Myocyte (in vitro differentiated cells): ENCODE data around the gene TMPRSS2. TPM values are rescaled to one million over a fixed set of nuclear protein-coding genes. Genes with fewer than 3 reads are reported as not detected.

ENCODE experiments used
- DNase-seq: peaks from one replicate; pipeline ENCODE4 v3.0.0-alpha.2; 2012; ENCODE audit warnings: low read depth
- polyA plus RNA-seq: library from polyadenylated mRNA; unstranded; fragments of >200 nt; gene quantifications from one replicate; pipeline ENCODE4 v1.2.1, GENCODE V29; 2012; ENCODE audit warnings: missing spikeins
- total RNA-seq: library from RNA; depleted of rRNA; stranded (reverse); fragments of >200 nt; gene quantifications from 2 replicates; pipeline ENCODE4 v1.2.3, GENCODE V29; 2014

The TMPRSS2 gene
- not detected in 2 replicates for total RNA-seq
- not detected for polyA plus RNA-seq

GRCh38 chr21:41507521-41508414 is at the start of gene TMPRSS2:
Gene TMPRSS2, minus strand, starts transcription at chr21:41508158. Its CDS starts 10,025 bp downstream, at chr21:41498133.
- no peak for DNase-seq

GRCh38 chr21:41555057-41555456 is 47.1 kb upstream of the TMPRSS2 start:
- no peak for DNase-seq

- no peak for DNase-seq
Measured at GRCh38 chr21:41552254-41552653, 44.3 kb upstream of the TMPRSS2 start.

GRCh38 chr21:41548781-41549180 is 40.8 kb upstream of the TMPRSS2 start:
- no peak for DNase-seq

- DNase-seq: no peak
Measured at GRCh38 chr21:41547111-41547510, 39.2 kb upstream of the TMPRSS2 start.

DNA sequence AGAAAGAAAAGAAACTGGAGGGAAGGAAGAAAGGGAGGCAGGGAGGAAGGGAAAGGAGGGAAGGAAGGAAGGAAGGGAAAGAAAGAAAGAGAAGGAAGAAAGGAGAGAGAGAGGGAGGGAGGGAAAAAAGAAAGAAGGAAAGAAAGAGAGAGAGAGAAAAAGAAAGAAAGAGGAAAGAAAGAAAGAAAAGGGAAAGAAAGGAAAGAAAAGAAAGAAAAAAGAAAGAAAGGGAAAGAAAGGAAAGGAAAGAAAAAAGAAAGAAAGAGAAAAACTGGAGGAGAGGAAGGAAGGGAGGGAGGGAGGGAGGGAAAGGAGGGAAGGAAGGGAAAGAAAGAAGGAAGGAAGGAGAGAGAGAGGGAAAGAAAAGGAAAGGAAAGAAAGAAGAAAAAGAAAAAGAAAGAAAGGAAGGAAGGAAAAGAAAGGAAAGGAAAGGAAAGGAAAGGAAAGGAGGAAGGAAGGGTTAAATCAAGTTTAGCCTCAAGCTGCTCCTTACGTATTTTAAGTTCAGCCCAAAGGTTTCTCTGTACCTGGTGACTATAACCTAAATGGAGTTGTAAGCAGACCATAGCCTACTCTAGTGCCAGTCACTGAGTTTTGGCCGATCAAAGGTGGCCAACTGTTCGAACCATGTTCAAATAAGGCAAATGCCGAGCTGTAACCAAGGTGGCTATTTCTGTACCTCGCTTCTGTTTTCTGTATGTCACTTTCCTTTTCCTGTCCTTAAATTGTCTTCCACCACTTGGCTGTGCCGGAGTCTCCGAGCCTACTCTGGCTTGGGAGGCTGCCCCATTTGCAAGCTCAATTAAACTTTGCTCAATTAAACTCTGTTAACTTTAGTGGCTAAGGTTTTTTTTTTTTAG is 37.8 kb upstream of the TMPRSS2 start:
- DNase-seq: no peak

- DNase-seq: no peak
Measured at GRCh38 chr21:41542727-41543126, 34.8 kb upstream of the TMPRSS2 start.

GRCh38 chr21:41537356-41537755 is 29.4 kb upstream of the TMPRSS2 start:
- DNase-seq: no peak

DNA sequence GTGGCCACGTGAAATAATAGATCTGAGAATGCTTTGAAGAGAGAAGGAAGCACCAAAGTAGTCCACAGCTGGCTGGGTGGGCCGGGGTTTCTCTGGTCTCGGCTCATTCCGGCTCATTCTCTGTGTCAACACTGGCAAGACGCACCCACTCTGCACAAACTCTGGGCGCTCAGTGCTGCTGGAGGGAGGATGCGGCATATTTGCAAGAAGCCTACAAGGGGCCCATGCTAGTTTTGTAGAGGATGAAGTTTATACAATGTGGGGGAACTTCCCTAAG is 28.8 kb upstream of the TMPRSS2 start:
- DNase-seq: no peak

DNA sequence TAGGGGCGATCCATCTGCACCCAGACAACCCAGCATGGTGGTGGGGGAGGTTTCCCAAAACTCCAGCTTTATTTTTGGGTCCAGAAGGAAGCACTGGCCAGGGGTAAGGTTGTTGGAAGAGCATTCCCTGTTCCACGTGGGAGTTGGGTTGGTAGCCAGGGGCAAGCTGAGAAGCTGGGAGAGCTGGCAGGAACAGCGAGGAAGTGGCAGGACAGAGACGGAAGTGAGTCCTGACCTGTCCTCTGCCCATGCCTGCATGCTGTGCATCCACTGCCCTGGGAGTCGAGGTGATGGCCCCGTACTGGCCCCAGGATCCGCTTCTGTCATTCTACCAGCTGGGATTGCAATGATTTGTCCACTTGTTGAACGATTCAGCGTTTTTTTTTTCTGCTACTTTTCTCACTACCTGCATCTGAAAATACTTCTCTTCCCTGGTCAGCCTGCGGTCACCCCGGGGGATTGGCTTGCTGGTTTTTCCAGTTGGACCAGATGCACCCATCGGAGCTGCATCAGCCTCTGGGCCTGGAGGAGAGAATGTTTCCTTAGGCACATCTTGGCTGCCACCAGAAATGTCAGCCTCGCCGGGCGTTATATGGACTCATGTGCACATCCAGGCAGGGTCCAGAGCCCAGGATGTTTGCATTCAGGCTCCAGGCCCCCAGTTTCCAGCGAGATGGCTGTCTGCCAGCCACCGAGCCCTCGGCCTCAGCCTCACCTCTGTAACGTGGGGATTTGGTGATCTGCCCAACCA is 28.3 kb upstream of the TMPRSS2 start:
- DNase-seq: no peak

DNA sequence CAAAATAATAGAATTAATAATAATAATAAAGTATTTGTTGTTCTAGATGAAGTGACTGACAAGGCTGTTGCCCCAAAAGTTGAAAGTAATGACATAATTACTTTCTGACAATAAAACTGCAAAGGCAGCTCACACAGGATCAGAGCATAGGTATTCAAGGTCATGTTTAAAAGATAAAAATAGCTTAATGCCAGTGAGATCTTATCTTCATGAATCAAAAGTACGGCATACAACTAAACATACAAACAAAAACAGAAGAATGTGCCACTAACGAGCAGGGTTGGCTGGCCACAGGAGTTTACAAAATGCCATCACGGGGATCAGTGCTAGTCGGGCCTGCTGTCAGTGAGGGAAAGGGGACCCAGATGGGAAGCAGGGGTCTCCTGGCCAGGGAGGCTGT is 22.4 kb upstream of the TMPRSS2 start:
- DNase-seq: no peak

DNA sequence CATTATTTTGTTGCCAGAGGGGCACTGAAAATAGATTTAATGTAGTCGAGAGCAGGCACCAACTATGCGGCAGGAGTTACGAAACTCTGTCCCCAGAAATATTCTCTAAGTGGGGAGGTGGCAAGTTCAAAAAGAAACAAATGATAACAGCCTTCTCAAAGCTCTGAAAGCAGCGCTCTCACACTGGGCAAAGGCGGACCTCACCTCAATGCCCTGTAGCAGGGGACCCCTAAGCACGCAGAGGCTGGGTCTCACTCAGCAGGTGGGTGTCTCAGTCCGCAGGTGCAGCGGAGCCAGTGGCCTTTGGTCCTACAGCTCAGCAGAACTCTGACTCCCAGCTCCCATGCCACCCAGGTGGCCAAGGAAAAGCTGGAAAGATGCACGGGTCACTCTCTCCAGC is 21.8 kb upstream of the TMPRSS2 start:
- no peak for DNase-seq

DNA sequence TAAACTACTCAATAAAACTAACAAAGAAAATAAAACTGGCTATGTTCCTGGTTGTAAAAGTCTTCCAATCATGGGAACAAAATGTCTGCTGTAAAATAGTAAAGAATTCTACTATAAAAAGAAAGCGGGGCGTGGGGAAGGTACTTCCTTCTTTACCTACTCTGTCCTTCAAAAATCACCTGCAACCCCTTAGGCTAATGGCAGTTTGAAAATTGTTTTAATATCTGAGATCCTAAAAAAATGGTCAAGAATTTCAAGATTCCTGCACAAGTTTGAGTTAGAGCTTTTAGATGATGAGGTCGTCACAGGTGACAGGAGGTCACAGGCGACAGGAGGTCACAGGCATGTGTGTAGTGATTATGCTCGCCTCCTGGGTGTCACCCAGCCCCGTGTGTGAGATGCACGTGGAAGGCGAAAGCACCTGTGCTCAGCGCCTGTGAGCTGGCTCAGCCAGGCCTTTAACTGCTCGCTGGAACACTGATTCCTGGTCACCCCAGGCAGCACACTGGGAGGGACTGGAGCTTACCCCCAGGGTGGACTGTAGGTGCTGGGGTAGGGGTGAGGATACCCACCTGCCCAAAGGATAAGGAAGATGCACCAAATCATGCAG is 18.6 kb upstream of the TMPRSS2 start:
- DNase-seq: no peak

- DNase-seq: no peak
Measured at GRCh38 chr21:41523175-41523574, 15.2 kb upstream of the TMPRSS2 start.

DNA sequence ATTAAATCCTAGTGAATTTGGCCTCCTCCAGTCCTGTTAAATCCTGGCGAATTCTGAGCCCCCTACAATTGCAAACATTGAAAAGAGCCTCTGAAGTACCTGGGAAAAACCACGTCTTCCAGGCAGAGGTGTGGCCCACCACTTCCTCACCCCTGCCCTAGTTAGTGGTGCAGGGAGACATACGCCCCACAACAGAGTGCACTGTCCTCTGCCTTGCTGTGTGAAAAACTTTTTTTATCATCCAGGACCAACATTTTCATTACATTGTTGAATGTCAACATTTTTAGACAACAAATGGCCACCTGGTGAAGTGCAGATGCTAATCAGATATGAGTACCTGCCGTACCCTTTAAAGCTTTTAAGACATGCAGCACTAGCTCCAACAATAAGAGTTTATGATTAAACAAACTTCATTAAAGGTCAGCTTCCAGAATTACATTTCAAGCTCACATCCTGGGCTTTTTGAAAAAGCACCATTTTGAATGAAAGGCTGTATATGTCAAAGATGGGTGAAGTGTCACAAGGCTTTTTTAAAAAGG is 13.6 kb upstream of the TMPRSS2 start:
- no peak for DNase-seq

DNA sequence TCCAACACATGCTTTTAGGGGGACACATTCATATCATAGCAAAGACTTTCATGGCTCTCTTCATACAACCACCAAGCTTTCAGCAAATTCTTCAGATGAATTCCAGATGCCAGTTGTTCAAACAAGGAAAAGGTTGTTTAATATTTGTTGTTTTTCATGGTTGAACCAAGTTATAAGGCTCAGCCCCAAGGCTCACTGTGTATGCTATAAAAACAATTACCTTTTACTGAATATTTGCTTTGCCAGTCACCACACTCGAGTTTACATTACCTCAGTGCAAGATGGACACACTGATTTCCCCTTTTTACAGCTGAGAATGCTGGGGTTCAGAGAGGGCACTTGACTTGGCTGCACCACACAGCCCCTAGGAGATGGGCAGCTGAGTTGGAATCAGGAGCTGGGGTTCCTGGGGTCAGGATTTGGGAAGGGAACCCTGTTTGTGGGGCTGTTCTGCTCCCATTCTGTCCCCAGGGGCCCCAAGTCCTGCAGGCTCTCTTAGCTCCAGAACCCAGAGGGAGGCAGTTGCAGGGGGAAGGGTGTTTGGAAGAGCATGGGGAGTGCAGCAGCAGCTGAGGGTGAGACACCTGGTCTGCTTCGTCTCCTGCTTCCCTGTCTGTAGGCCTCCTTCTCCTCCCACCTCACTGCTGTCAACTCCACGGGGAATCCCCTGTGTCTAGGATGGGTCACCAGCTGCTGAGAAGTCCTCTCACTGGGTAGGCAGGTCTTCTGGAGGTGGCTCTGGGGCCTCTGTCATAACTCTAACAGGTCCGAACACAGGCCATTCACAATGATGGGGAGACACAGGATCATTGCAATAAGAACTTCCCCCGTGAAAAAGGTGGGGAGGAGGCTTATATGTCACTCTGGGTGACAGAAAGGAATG is 12.8 kb upstream of the TMPRSS2 start:
- DNase-seq: no peak

DNA sequence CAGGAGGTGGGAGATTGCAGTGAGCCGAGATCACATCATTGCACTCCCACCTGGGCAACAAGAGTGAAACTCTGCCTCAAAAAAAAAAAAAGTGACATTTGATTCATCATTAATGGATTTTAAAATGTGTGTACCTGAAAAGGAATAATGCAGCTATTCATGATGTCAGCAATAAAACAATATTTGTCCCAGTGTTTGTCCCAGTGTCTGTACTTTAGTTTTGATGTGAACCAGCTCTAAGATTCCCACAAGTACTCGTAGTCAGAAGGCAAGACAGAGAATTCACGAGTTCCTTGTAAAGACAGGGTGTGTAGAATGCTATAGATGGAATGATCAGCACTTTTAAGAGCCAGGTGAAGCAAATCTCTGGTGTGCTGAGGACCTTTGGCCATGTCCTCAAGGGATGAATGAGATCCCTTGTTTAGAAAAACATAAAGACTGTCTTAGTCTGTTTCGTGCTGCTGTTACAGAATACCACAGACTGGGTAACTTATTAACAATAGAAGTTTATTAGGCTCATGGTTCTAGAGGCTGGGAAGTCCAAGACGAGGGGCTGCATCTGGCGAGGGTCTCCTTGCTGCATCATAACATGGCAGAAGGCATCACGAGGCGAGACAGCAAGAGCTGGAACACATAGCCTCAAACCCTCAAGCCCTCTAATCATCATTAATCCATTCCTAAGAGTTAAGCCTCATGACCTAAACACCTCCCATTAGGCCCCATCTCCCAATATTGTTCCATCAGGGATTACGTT is 12.0 kb upstream of the TMPRSS2 start:
- no peak for DNase-seq

DNA sequence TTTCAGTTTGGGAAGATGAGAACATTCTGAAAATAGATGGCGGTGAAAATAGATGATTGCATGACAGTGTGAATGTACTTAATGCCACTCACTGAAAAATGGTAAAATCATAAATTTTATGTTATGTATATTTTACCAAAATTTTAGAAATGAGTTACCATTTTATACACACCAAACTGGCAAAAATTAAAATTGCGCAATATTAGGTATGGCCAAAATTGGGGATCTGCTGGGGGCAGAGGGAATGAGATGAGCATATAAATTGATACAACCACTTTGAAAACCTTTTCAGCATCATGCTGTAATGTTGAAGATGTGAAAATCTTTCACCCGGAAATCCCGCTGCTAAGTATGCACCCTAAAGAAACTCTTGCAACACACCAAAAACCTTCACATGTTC is 10.8 kb upstream of the TMPRSS2 start:
- no peak for DNase-seq

DNA sequence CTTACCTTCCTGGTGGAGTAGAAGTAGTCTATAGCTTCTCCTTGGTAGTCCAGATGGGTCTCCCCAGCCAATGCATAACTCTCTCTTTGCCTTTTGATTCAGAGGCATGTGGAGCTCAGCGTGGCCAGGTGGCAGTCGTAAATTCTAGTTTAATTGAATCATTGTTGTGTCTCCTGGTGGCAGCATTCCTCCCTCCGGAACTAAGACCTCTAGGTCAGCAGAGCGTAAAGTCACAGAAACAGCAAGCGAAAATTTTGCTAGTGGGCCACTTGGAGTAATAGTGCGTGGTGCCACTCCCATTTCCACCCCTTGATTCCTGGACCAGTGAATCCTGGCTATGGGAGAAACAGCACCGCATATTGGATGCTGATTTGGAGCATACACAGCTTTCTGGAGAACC is 3.9 kb upstream of the TMPRSS2 start:
- no peak for DNase-seq
